ENCODE measurements around the gene BRF1.

BRF1 gene

GRCh38 chr14:105207460-105207901 is 93.3 kb downstream of the BRF1 start:
- no peak for DNase-seq

GRCh38 chr14:105206873-105207272 is 93.9 kb downstream of the BRF1 start:
- DNase-seq, result no peak

- DNase-seq, result no peak
Observed at GRCh38 chr14:105205673-105206208, 95.1 kb downstream of the BRF1 start.

GRCh38 chr14:105204931-105205672 is 95.7 kb downstream of the BRF1 start:
- no peak for DNase-seq

GRCh38 chr14:105204206-105204930 is 96.4 kb downstream of the BRF1 start:
- no peak for DNase-seq

GRCh38 chr14:105203701-105204100 is 97.1 kb downstream of the BRF1 start:
- DNase-seq, result no peak

- peak; percentile 88 for DNase-seq
Observed at GRCh38 chr14:105203057-105203531, 97.7 kb downstream of the BRF1 start.

- peak; percentile 72 for DNase-seq
Observed at GRCh38 chr14:105201925-105202513, 98.8 kb downstream of the BRF1 start.

- DNase-seq, result no peak
Observed at GRCh38 chr14:105201156-105201924, 99.5 kb downstream of the BRF1 start.

- no peak for DNase-seq
Observed at GRCh38 chr14:105200641-105201040, 100.2 kb downstream of the BRF1 start.

GRCh38 chr14:105200074-105200473 is 100.7 kb downstream of the BRF1 start:
- DNase-seq, result no peak

GRCh38 chr14:105199093-105199492 is 101.7 kb downstream of the BRF1 start:
- no peak for DNase-seq

- DNase-seq, result no peak
Observed at GRCh38 chr14:105198588-105198987, 102.2 kb downstream of the BRF1 start.

GRCh38 chr14:105197211-105197641 is 103.6 kb downstream of the BRF1 start:
- no peak for DNase-seq

- DNase-seq, result no peak
Observed at GRCh38 chr14:105196265-105196960, 104.4 kb downstream of the BRF1 start.

GRCh38 chr14:105195522-105196264 is 105.1 kb downstream of the BRF1 start:
- DNase-seq, result no peak

- no peak for DNase-seq
Observed at GRCh38 chr14:105195051-105195450, 105.8 kb downstream of the BRF1 start.

GRCh38 chr14:105193916-105194782 is 106.7 kb downstream of the BRF1 start:
- no peak for DNase-seq

- no peak for DNase-seq
Observed at GRCh38 chr14:105192866-105193731, 107.7 kb downstream of the BRF1 start.

Data from activated CD8-positive, alpha-beta memory T cell treated with anti-CD3 and anti-CD28 coated beads, Interleukin-2, amount 50 U/mL, for 48 hours (primary cell).